Measurements from ENCODE around the gene NME7.
"Not testable (repeated sequence)": the region's sequence is repeated elsewhere in the genome, so short reads cannot be mapped to it uniquely, and the experiment has no call there.

The NME7 gene

DNA sequence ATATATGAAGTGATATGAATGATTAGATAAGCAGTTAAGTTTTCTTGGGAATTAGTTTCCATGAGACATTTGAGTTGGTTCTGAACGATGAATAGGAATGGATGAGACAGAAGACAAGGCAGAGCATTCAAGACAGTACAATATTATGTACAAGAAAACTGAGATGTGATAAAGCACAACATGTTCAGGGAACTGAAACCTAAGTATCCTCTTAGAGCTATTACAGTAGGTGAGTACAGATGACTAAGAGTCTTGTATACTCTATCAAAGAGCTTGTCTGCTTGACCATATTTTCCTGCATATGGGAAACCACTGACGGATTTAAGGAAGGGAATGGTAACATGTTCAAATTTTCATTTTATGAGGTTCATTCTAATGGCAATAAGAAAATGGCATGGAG, 61.6 kb downstream of the NME7 start:
- DNase-seq (ENCODE audit: low read depth), result no peak

GRCh38 chr1:169305356-169305755, 62.2 kb downstream of the NME7 start:
- no peak for DNase-seq (ENCODE audit: low read depth)

DNA sequence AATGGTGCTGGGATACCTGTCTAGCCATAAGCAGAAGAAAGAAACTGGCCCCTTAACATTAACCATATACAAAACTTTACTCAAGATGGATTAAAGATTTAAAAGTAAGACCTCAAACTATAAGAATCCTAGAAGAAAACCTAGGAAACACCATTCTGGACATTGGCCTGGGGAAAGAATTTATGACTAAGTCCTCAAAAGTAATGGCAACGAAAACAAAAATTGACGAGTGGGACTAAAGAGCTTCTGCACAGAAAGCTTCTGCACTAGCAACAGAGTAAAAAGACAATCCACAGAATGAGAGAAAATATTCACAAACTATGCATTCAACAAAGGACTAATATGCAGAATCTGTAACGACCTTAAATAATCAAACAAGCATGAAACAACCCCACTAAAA, 66.7 kb downstream of the NME7 start:
- DNase-seq (ENCODE audit: low read depth), result no peak

DNA sequence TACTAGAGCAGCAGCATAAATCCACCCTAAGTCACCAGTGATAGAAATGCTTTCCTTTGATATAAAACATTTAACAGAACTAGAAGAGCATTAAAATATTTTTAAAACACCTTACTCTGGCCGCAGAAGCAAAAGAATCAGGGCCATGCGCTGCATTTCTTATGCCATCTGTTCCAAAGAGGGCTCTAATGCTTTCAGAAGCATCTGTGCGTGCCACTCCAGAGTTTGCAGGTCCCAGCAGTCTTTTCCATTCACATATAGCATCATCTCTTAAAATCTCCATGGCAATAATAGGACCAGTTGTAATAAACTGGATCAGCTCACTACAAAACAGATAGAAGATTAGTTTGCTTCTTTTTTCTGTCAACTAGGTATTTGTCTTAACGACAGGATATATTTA, 69.2 kb downstream of the NME7 start:
- no peak for DNase-seq (ENCODE audit: low read depth)

GRCh38 chr1:169295846-169296245, 71.8 kb downstream of the NME7 start:
- DNase-seq (ENCODE audit: low read depth), result no peak

GRCh38 chr1:169295425-169295824, 72.2 kb downstream of the NME7 start:
- no peak for DNase-seq (ENCODE audit: low read depth)

- no peak for DNase-seq (ENCODE audit: low read depth)
Measured at GRCh38 chr1:169289016-169289415, 78.6 kb downstream of the NME7 start.

GRCh38 chr1:169288011-169288414, 79.6 kb downstream of the NME7 start:
- no peak for DNase-seq (ENCODE audit: low read depth)

- DNase-seq (ENCODE audit: low read depth), result no peak
Measured at GRCh38 chr1:169287280-169287679, 80.3 kb downstream of the NME7 start.

- not testable (repeated sequence) for DNase-seq (ENCODE audit: low read depth)
Measured at GRCh38 chr1:169281562-169281961, 86.0 kb downstream of the NME7 start.

DNA sequence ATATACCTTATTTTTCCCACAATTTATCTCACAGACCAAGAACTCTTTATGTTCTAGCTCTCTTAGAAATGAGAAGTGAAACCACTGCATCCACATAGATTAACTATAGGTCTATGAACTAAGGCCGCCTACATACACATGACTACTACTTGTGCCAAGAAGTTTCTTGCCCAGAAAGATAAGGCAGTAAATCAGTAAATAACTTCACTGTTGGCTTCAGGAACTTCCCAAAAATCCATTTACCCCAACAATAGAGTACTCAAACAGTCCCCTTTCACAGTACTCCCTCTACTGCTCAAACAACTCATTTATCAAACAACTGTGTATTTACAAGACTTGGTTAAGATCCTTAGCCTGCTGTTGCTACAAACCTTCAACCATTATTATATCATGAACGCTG, 96.5 kb downstream of the NME7 start:
- no peak for DNase-seq (ENCODE audit: low read depth)

GRCh38 chr1:169266133-169266532, 101.5 kb downstream of the NME7 start:
- DNase-seq (ENCODE audit: low read depth), result no peak

GRCh38 chr1:169263059-169263458, 104.5 kb downstream of the NME7 start:
- no peak for DNase-seq (ENCODE audit: low read depth)

DNA sequence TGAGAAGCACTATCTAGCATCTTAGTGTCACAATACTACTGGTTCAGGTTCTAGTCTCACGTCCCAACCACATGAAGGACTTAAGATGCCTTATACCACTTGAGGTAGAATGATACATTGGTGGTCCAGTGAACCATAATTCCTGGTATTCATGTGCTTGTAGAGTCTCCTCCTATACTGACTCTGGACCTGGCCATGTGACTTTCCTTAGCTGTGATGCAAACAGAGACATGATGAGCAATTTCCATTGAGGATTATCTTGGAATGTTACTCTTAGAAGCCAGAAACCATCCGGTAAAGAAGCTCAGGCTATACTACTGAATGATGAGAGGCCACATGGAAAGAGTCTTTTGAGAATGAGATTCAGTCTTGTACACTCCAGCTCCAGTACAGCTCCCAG, 105.7 kb downstream of the NME7 start:
- no peak for DNase-seq (ENCODE audit: low read depth)

DNA sequence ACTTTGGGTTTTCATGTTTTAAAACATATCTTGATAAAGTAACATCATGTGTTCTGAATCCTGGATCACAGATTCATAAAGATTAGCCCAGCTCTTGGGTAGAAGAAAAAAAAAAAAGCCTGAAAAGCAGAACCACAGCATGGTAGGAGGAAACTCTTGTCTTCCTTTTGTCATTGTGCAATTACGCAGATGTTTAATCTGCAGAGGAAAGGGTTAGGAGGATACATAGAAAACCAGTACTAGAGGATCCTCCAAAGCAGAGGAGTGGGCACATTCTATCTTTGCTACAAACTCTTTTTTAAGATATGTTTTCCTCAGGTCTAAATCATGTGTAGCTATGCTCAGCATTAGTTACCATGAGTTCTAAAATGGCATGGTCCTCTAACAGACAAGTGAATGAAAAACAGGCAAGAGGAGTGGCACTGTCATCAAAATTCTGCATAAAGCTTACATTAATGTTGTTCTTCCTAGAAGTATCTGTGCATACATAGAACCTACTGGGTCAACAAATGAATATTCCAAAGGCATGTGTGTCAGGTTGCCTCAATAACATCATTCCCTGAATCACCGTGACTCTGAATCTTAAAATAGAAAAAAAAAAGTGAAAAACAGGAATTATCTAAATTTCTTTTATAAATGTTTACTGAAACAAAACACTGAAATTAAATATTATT, 107.0 kb downstream of the NME7 start:
- no peak for DNase-seq (ENCODE audit: low read depth)

DNA sequence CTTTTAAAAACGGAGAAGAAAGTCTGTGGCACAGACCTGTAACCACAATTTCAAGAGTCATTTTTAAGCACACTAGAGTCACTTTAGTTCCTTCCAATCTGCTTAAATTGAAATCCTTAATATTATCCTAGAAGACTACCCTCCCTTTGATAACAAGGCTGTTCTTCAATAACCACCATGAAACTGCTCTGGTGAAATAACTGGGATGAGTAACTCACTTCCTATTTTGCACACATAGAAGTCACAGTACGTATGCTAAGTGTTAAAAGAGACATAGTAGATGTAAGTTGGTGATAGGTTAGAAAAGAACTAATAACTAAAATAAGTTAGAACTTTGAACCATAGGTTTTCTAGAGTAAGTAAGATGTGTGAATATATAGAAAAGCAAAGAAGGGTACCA, 107.8 kb downstream of the NME7 start:
- no peak for DNase-seq (ENCODE audit: low read depth)

- DNase-seq (ENCODE audit: low read depth), result no peak
Measured at GRCh38 chr1:169250795-169251194, 116.8 kb downstream of the NME7 start.

GRCh38 chr1:169250022-169250421, 117.6 kb downstream of the NME7 start:
- peak; percentile 26 for DNase-seq (ENCODE audit: low read depth)

- DNase-seq (ENCODE audit: low read depth), result no peak
Measured at GRCh38 chr1:169249611-169250010, 118.0 kb downstream of the NME7 start.

DNA sequence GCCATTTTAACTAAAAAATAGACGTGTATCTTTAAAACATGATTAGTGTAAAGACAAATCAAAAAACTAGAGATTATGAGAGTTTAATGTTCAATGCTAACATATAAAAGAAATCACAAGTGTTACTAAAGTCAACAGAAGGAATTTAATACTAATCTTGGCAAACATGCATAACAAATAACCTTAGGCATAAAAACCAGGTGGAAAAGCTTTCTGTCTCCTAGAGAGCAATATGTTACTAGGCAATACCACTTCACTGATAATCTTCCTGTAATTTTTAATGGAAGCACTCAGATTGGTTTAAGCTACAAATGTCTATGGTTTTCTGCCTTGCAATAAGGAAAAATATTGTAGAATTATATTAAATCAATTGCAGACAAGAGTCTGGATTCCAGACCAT, 121.9 kb downstream of the NME7 start:
- DNase-seq (ENCODE audit: low read depth), result no peak

DNA sequence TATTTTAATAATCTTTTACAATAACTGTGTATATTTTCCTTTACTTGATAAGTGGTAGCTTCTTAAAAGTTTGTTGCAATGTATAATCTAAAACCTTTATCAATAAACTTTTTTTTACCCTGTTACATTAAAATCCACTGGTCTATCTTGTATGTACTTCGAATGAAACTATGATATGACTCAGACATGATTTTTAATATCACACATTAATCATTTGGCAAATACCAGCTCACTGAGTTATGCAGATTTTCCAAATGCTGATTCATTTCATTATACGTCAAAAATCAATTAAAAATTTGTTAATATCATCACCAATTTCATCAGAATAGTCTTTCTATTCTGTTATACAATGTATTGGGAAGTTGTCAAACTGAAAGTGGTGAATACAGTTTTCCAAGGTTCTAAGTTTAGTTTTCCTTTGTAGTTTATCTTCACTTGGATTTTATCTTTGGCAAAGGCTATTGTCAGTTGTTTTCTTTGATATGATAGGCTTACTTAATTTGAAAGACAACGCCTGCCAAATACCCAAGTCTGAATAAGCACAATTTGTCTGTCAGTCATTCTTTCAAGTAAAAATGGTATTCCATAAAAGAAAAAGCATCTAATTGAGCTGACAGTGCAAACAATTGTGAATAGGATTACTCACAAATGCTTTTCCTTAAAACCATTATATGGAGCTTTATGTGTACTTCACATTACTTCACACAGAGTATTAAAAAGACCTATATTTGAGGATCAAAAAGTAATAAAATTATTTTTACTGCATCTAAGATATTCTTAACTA, 127.0 kb downstream of the NME7 start:
- peak; percentile 5 for DNase-seq (ENCODE audit: low read depth)

GRCh38 chr1:169236880-169237279, 130.7 kb downstream of the NME7 start:
- DNase-seq (ENCODE audit: low read depth), result no peak

DNA sequence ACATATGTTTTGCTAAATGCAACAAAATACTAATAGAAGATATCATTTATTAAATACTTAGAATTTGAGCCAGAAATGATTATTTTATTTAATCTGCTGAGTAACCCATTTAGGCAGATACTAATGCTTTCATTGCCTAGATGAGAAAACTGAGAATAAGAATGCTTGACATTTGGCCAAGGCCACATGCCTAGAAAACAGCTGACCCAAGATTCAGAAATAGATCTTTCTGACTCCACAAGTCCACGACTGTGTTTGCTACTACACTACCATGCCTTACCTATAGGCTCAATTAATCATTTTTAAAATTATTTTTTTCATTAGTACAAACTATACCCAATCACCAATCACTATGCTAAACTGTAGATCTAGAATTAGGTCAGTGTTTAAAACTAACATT, 131.5 kb downstream of the NME7 start:
- peak; percentile 21 for DNase-seq (ENCODE audit: low read depth)

- no peak for DNase-seq (ENCODE audit: low read depth)
Measured at GRCh38 chr1:169235568-169235967, 132.0 kb downstream of the NME7 start.
